PC-9 (cell line): ENCODE measurements around the gene ETS2. TPM values are rescaled to one million over a fixed set of nuclear protein-coding genes. Genes with fewer than 3 reads are reported as not detected.

Source experiments
- BruUV-seq: library from RNA; stranded (reverse); fragments of 400-500 nt; replicated peaks from 2 replicates; lab custom pipeline; 2021; lab: Mats Ljungman, UMichigan
- CTCF ChIA-PET: fragments of 300-600 bp; sonication (Branson Sonifier 250); formaldehyde crosslinking; loops from one replicate; lab custom pipeline; 2022; ENCODE audit warnings: antibody characterized with exemption; lab: Charles Lee
- POLR2A ChIA-PET: fragments of 300-600 bp; sonication (Branson Sonifier 250); formaldehyde crosslinking; loops from one replicate; lab custom pipeline; 2022; ENCODE audit warnings: antibody characterized with exemption; ENCODE audit not compliant: unreplicated experiment; lab: Charles Lee
- DNase-seq, 2 experiments: peaks; one replicate each; pipeline versions ENCODE4 v3.0.0 to v3.0.0-alpha.2; 2015 to 2022; ENCODE audit warnings: mixed read lengths in 1 of 2
- H2AFZ ChIP-seq: fragments of 200-600 bp; sonication (generic); 2 replicates; pipeline ENCODE4 v1.8.1; 2017; ENCODE audit warnings: antibody characterized with exemption
- H3F3A ChIP-seq: fragments of 200-600 bp; sonication (generic); 2 replicates; pipeline ENCODE4 v1.8.1; 2017; ENCODE audit warnings: antibody characterized with exemption, mild to moderate bottlenecking, low read depth; ENCODE audit not compliant: insufficient read depth
- H3K27ac ChIP-seq: fragments of 200-600 bp; sonication (generic); 2 replicates; pipeline ENCODE4 v1.6.1; 2016; ENCODE audit warnings: mixed run types
- H3K27me3 ChIP-seq: fragments of 200-600 bp; sonication (generic); 2 replicates; pipeline ENCODE4 v1.6.1; 2016; ENCODE audit warnings: low read depth, mixed run types; ENCODE audit not compliant: insufficient read depth
- H3K36me3 ChIP-seq: fragments of 200-600 bp; sonication (generic); 2 replicates; pipeline ENCODE4 v1.6.1; 2016; ENCODE audit warnings: low read depth, mixed run types
- H3K4me1 ChIP-seq: fragments of 200-600 bp; sonication (generic); replicated peaks from 2 replicates; pipeline ENCODE4 v1.6.1; 2016; ENCODE audit warnings: mixed run types; ENCODE audit not compliant: insufficient read depth
- H3K4me2 ChIP-seq: fragments of 200-600 bp; sonication (generic); 2 replicates; pipeline ENCODE4 v1.6.1; 2017; ENCODE audit warnings: mixed run types
- H3K4me3 ChIP-seq: fragments of 200-600 bp; sonication (generic); 2 replicates; pipeline ENCODE4 v1.6.1; 2016; ENCODE audit warnings: mixed run types
- H3K79me2 ChIP-seq: fragments of 200-600 bp; sonication (generic); 2 replicates; pipeline ENCODE4 v1.6.1; 2017; ENCODE audit warnings: low read depth, mixed run types
- H3K9me2 ChIP-seq: fragments of 200-600 bp; sonication (generic); 2 replicates; pipeline ENCODE4 v1.8.1; 2017; ENCODE audit warnings: mild to moderate bottlenecking; ENCODE audit not compliant: insufficient read depth
- H3K9me3 ChIP-seq: fragments of 200-600 bp; sonication (generic); 2 replicates; pipeline ENCODE4 v1.8.1; 2016; ENCODE audit warnings: low read depth; ENCODE audit not compliant: insufficient read depth
- H4K20me1 ChIP-seq: fragments of 200-600 bp; sonication (generic); 2 replicates; pipeline ENCODE4 v1.8.1; 2017; ENCODE audit not compliant: insufficient read depth
- CTCF ChIP-seq: fragments of 200-600 bp; sonication (generic); conservative IDR thresholded peaks from 2 replicates; pipeline ENCODE4 v1.6.1; 2017; ENCODE audit warnings: mixed run types, antibody characterized with exemption, mild to moderate bottlenecking, moderate library complexity
- EZH2 ChIP-seq: fragments of 200-600 bp; sonication (generic); IDR thresholded peaks from 2 replicates; pipeline ENCODE4 v1.8.0; 2017; ENCODE audit warnings: antibody characterized with exemption, low read depth
- intact Hi-C: fragments of 100-400 bp; cut with micrococcal nuclease; formaldehyde crosslinking; loops from one replicate; pipeline ENCODE4 v1.10.0; 2022; ENCODE audit not compliant: unreplicated experiment
- total RNA-seq: library from RNA; stranded (reverse); gene quantifications from 2 replicates; pipeline ENCODE4 v1.2.3, GENCODE V29; 2021

The ETS2 gene
- total RNA-seq, 1 experiment from 2014 or later, result 20.4 TPM

DNA sequence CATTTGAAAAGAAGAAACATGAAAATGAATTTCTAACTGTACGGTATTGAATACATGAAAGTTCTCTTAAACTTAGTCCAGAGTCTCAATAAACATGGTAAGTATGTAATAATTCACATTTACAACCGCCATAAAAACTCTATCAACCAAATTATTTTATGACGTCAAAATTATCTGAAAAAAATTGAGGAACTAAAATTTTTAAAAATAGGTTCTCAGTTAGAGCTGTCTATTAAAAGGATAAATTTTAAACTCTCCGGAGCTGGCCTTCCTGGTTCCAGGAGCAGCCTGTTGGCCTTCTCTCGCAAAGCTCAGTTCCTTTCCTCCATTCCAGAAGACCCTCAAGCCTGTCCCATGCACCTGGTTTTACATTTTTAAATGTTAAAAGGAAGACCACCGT lies 18.7 kb upstream of the ETS2 start:
- Histone ChIP-seq H3K27me3 (no peaks in the 10 kb centered on the region), H3K79me2 (no peaks in the 10 kb centered on the region), H3K4me3 (no peak overlapping the region), H3K9me3 (no peaks in the 10 kb centered on the region; the same call in 1 of the 2 replicates), H3F3A (peaks cover 17% of the 10 kb centered on the region), H3K4me1 (peaks cover 30% of the 10 kb centered on the region), H3K27ac (peak overlapping the region; percentile 92), H3K36me3 (no peaks in the 10 kb centered on the region), H2AFZ (no peak overlapping the region), H4K20me1 (no peaks in the 10 kb centered on the region), H3K4me2 (peak overlapping the region; percentile 60), H3K9me2 (no peaks in the 10 kb centered on the region)
- ChIA-PET POLR2A (no interaction called here), CTCF (interaction anchor here (1.5 kb wide), 1 partner anchor 17 kb away, joined by 4 read pairs; no protein-coding TSS in a partner anchor)
- no peak for TF ChIP-seq EZH2
- no peak for TF ChIP-seq CTCF
- DNase-seq, result no peak
- BruUV-seq, result no TSS peak
- intact Hi-C loops, result loop anchor here (1.0 kb wide), 1 partner anchor 10 kb away; no protein-coding TSS in a partner anchor

- Histone ChIP-seq H3K4me2 (peak overlapping the region; percentile 78), H3K27me3 (no peaks in the 10 kb centered on the region), H3K79me2 (no peaks in the 10 kb centered on the region), H4K20me1 (no peaks in the 10 kb centered on the region), H3K36me3 (no peaks in the 10 kb centered on the region), H3K27ac (peak overlapping the region; percentile 92), H3K4me1 (peaks cover 30% of the 10 kb centered on the region), H3K9me3 (no peaks in the 10 kb centered on the region; the same call in 1 of the 2 replicates), H3K9me2 (no peaks in the 10 kb centered on the region), H3F3A (peaks cover 17% of the 10 kb centered on the region), H2AFZ (peak overlapping the region; percentile 80), H3K4me3 (peak overlapping the region; percentile 50; the same call in 1 of the 2 replicates)
- CTCF ChIA-PET, result interaction anchor here (0.8 to 1.5 kb wide), 2 partner anchors 16 to 126 kb away, joined by 4 to 5 read pairs; no protein-coding TSS in a partner anchor
- TF ChIP-seq EZH2, result no peak
- TF ChIP-seq CTCF, result no peak
- peak; percentile 82 to 94 for DNase-seq
- POLR2A ChIA-PET, result interaction anchor here (0.5 to 0.6 kb wide), 2 partner anchors 12 to 327 kb away, joined by 3 to 5 read pairs; no protein-coding TSS in a partner anchor
- TSS peak; percentile 88 for BruUV-seq
- intact Hi-C loops, result loop anchor here (1.0 kb wide), 1 partner anchor 10 kb away; no protein-coding TSS in a partner anchor
Measured at GRCh38 chr21:38787461-38788274, 18.1 kb upstream of the ETS2 start.

DNA sequence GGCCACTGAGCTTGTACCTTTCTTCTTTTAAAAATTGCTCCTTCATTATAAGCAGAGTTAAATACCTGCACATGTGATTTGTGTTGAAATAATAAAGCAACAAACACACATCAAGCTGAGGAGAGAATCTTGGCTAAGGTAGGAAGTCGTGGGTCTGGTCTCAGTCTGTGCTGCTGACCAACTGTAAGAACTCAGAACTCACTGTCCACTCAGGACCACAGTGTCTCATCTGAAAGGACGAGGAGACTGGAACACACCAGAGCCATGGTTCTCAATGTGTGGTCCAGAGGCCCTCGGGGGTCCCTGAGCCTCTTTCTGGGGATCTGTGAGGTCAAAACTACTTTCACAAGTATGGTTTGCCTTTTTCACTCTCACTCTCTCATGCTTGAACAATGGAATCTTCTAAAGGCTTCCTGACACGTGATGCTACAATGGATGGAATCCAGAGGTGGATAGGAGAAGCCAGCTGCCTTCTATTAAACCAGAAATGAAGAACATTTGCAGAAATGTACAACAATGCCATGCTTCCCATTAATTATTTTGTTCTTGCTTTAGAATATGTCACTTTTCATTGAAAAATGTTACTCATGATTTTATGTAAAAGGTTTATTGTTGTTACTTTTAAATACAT lies 17.3 kb upstream of the ETS2 start:
- H3K4me2 ChIP-seq, result peak overlapping the region; percentile 78
- no peaks in the 10 kb centered on the region; the same call in 1 of the 2 replicates for H3K9me3 ChIP-seq
- no peaks in the 10 kb centered on the region for H3K36me3 ChIP-seq
- DNase-seq, result no peak
- no peaks in the 10 kb centered on the region for H3K79me2 ChIP-seq
- peaks cover 30% of the 10 kb centered on the region for H3K4me1 ChIP-seq
- H3F3A ChIP-seq, result peaks cover 17% of the 10 kb centered on the region
- TF ChIP-seq CTCF (no peak), EZH2 (no peak)
- CTCF ChIA-PET, result interaction anchor here (1.5 kb wide), 1 partner anchor 15 kb away, joined by 4 read pairs; no protein-coding TSS in a partner anchor
- peak overlapping the region; percentile 50; the same call in 1 of the 2 replicates for H3K4me3 ChIP-seq
- no peaks in the 10 kb centered on the region for H3K27me3 ChIP-seq
- BruUV-seq, result no TSS peak
- peak overlapping the region; percentile 92 for H3K27ac ChIP-seq
- POLR2A ChIA-PET, result interaction anchor here (0.6 kb wide), 1 partner anchor 326 kb away, joined by 5 read pairs; no protein-coding TSS in a partner anchor
- no peaks in the 10 kb centered on the region for H4K20me1 ChIP-seq
- intact Hi-C loops, result no loop called here
- H3K9me2 ChIP-seq, result no peaks in the 10 kb centered on the region
- peak overlapping the region; percentile 80 for H2AFZ ChIP-seq
